H9 (cell line): ENCODE measurements around the gene NLN. TPM values are rescaled to one million over a fixed set of nuclear protein-coding genes. Genes with fewer than 3 reads are reported as not detected.

ENCODE experiments used
- DNase-seq: peaks from one replicate; pipeline ENCODE4 v3.0.0-alpha.2; 2017
- H2AFZ ChIP-seq: one replicate; pipeline ENCODE4 v1.6.1; 2013; ENCODE audit warnings: mild to moderate bottlenecking, low read length, control low read depth, moderate library complexity
- H2AK5ac ChIP-seq: 2 replicates; pipeline ENCODE4 v1.6.1; 2013; ENCODE audit warnings: low read length, control low read depth, mixed read lengths; ENCODE audit not compliant: insufficient read length
- H2BK120ac ChIP-seq: one replicate; pipeline ENCODE4 v1.6.1; 2013; ENCODE audit warnings: low read depth, mild to moderate bottlenecking, low read length, control low read depth, inconsistent platforms; ENCODE audit not compliant: poor library complexity, severe bottlenecking
- H2BK12ac ChIP-seq: 2 replicates; pipeline ENCODE4 v1.6.1; 2013; ENCODE audit warnings: low read length, control low read depth, mixed read lengths, low read depth; ENCODE audit not compliant: insufficient read length
- H2BK15ac ChIP-seq: 2 replicates; pipeline ENCODE4 v1.6.1; 2013; ENCODE audit warnings: low read depth, low read length, control low read depth
- H2BK20ac ChIP-seq: one replicate; pipeline ENCODE4 v1.6.1; 2013; ENCODE audit warnings: low read depth, mild to moderate bottlenecking, low read length, control low read depth, inconsistent platforms; ENCODE audit not compliant: poor library complexity, severe bottlenecking
- H2BK5ac ChIP-seq: 2 replicates; pipeline ENCODE4 v1.6.1; 2013; ENCODE audit warnings: low read length, control low read depth, mixed read lengths; ENCODE audit not compliant: insufficient read length
- H3K14ac ChIP-seq: 2 replicates; pipeline ENCODE4 v1.6.1; 2013; ENCODE audit warnings: low read length, control low read depth; ENCODE audit not compliant: insufficient read depth
- H3K18ac ChIP-seq: 2 replicates; pipeline ENCODE4 v1.6.1; 2013; ENCODE audit warnings: low read depth, mild to moderate bottlenecking, mixed read lengths, low read length, control low read depth; ENCODE audit not compliant: insufficient read length
- H3K23ac ChIP-seq: 2 replicates; pipeline ENCODE4 v1.6.1; 2013; ENCODE audit warnings: low read length, control low read depth, mixed read lengths, low read depth; ENCODE audit not compliant: insufficient read length
- H3K23me2 ChIP-seq: 2 replicates; pipeline ENCODE4 v1.6.1; 2013; ENCODE audit warnings: low read depth, mild to moderate bottlenecking, mixed read lengths, low read length, control low read depth; ENCODE audit not compliant: insufficient read length, poor library complexity, severe bottlenecking
- H3K27ac ChIP-seq: 2 replicates; pipeline ENCODE4 v1.5.1; 2013; ENCODE audit warnings: low read length, control low read depth, mixed read lengths, low read depth; ENCODE audit not compliant: insufficient read length
- H3K27me3 ChIP-seq: 2 replicates; pipeline ENCODE4 v1.6.1; 2013; ENCODE audit warnings: low read length, control low read depth, inconsistent platforms; ENCODE audit not compliant: insufficient read depth
- H3K4ac ChIP-seq: 2 replicates; pipeline ENCODE4 v1.6.1; 2013; ENCODE audit warnings: low read depth, mild to moderate bottlenecking, control low read depth, inconsistent platforms, low read length, moderate library complexity
- H3K4me1 ChIP-seq: 2 replicates; pipeline ENCODE4 v1.6.1; 2013; ENCODE audit warnings: low read length, control low read depth, inconsistent platforms; ENCODE audit not compliant: insufficient read depth
- H3K4me2 ChIP-seq: 2 replicates; pipeline ENCODE4 v1.6.1; 2013; ENCODE audit warnings: low read length, control low read depth, mixed read lengths; ENCODE audit not compliant: insufficient read length, insufficient read depth
- H3K56ac ChIP-seq: 2 replicates; pipeline ENCODE4 v1.6.1; 2013; ENCODE audit warnings: low read depth, mild to moderate bottlenecking, mixed read lengths, low read length, control low read depth; ENCODE audit not compliant: insufficient read length
- H3K79me1 ChIP-seq: 2 replicates; pipeline ENCODE4 v1.6.1; 2013; ENCODE audit warnings: low read depth, mild to moderate bottlenecking, moderate library complexity, low read length, control low read depth, inconsistent platforms; ENCODE audit not compliant: insufficient read depth, poor library complexity, severe bottlenecking
- H3K79me2 ChIP-seq: 2 replicates; pipeline ENCODE4 v1.6.1; 2013; ENCODE audit warnings: low read length, control low read depth, inconsistent platforms; ENCODE audit not compliant: insufficient read depth
- H3K9ac ChIP-seq: 2 replicates; pipeline ENCODE4 v1.6.1; 2013; ENCODE audit warnings: low read length, control low read depth, mixed read lengths; ENCODE audit not compliant: insufficient read length; ENCODE audit errors: extremely low read depth
- H3K9me3 ChIP-seq: one replicate; pipeline ENCODE4 v1.6.1; 2013; ENCODE audit warnings: low read depth, low read length, inconsistent platforms; ENCODE audit not compliant: control insufficient read depth
- H3T11ph ChIP-seq: one replicate; pipeline ENCODE4 v1.6.1; 2013; ENCODE audit warnings: mild to moderate bottlenecking, low read length, control low read depth, inconsistent platforms
- H4K20me1 ChIP-seq: one replicate; pipeline ENCODE4 v1.6.1; 2013; ENCODE audit not compliant: control insufficient read depth, insufficient read length, insufficient read depth
- H4K5ac ChIP-seq: 2 replicates; pipeline ENCODE4 v1.6.1; 2013; ENCODE audit warnings: low read depth, mild to moderate bottlenecking, mixed read lengths, low read length, control low read depth; ENCODE audit not compliant: insufficient read length
- H4K8ac ChIP-seq: replicated peaks from 2 replicates; pipeline ENCODE4 v1.6.1; 2013; ENCODE audit warnings: low read length, control low read depth, mixed read lengths, low read depth; ENCODE audit not compliant: insufficient read length
- H4K91ac ChIP-seq: 2 replicates; pipeline ENCODE4 v1.6.1; 2013; ENCODE audit warnings: low read depth, mild to moderate bottlenecking, moderate library complexity, mixed read lengths, low read length, control low read depth; ENCODE audit not compliant: insufficient read length
- H3K27ac Mint-ChIP-seq, 3 experiments: 2 replicates in 2 of 3; 3 replicates in 1 of 3; pipeline ENCODE4 v1.8.0; 2020 to 2021; ENCODE audit warnings: mixed read lengths in 3 of 3, mild to moderate bottlenecking in 1 of 3, moderate library complexity in 1 of 3
- H3K27me3 Mint-ChIP-seq: 2 replicates; pipeline ENCODE4 v1.8.0; 2021; ENCODE audit warnings: low read depth, mild to moderate bottlenecking, moderate library complexity, mixed read lengths
- H3K36me3 Mint-ChIP-seq, 3 experiments: 2 replicates in 2 of 3; 3 replicates in 1 of 3; pipeline ENCODE4 v1.8.0; 2020 to 2021; ENCODE audit warnings: low read depth in 3 of 3, mixed read lengths in 3 of 3; ENCODE audit not compliant: insufficient read depth in 1 of 3
- H3K4me1 Mint-ChIP-seq, 2 experiments: 2 replicates each; pipeline ENCODE4 v1.8.0; 2020; ENCODE audit warnings: mixed read lengths in 2 of 2
- H3K4me3 Mint-ChIP-seq, 2 experiments: 2 replicates in 1 of 2; 3 replicates in 1 of 2; pipeline ENCODE4 v1.8.0; 2020 to 2021; ENCODE audit warnings: mild to moderate bottlenecking in 2 of 2, mixed read lengths in 2 of 2, moderate library complexity in 1 of 2
- H3K9me3 Mint-ChIP-seq, 2 experiments: 2 replicates in 1 of 2; 3 replicates in 1 of 2; pipeline ENCODE4 v1.8.0; 2020; ENCODE audit warnings: mild to moderate bottlenecking in 2 of 2, mixed read lengths in 2 of 2, moderate library complexity in 1 of 2
- CTCF ChIP-seq: fragments of 200-600 bp; sonication (generic); conservative IDR thresholded peaks from 3 replicates; pipeline ENCODE4 v1.8.0; 2021; ENCODE audit warnings: antibody characterized with exemption, mild to moderate bottlenecking
- WGBS: extraction: QIAGEN DNeasy Blood & Tissue Kit; methylation state at CpG from one replicate; pipeline ENCODE4 v1.1.7; 2013; ENCODE audit warnings: missing lambda C conversion rate, low lambda C conversion rate, mixed read lengths; ENCODE audit not compliant: insufficient read length; ENCODE audit errors: extremely low coverage; 5-methylcytosine and 5-hydroxymethylcytosine counted together
- total RNA-seq: library from RNA; stranded (reverse); gene quantifications from 2 replicates; pipeline ENCODE4 v1.2.1, GENCODE V29; 2021

Gene NLN
- total RNA-seq, 1 experiment from 2014 or later: 137 TPM

DNA sequence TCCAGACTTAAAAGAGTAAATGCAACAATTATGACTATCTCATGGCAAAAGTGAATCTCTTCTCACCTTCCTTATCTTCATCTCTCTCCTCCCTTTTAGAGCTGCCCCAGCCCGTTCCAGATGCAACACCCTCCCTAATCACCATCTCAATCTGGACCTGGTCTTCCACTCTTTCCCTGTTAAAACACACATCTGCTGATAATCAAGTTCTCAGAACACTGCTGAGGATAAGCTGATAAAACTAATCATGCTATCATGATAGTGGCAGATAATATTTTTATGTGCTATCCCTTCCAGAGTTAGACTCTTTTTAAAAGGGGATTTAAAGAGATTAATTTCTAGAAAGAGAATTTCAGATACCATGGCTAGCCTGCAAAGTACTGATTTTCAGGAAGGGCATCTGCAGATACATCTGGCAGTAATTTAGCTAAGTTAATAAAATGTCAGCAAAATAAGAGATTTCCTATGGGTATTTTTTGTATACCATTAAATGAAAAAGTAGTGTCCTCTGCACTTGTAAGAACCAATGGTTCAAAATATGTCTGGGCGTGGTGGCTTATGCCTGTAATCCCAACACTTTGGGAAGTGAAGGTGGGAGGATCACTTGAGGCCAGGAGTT lies 17.3 kb upstream of the NLN start:
- H3K27ac ChIP-seq: no peak overlapping the region
- H2BK120ac ChIP-seq: no peak overlapping the region
- Mint-ChIP-seq H3K4me3 (no peak overlapping the region), H3K27ac (no peak overlapping the region; a peak in 1 of 7 replicates), H3K27me3 (no peaks in the 10 kb centered on the region), H3K4me1 (no peaks in the 10 kb centered on the region), H3K36me3 (peaks cover 2 to 41% (median 25%) of the 10 kb centered on the region in 3 experiments; a peak in 6 of 7 replicates), H3K9me3 (no peaks in the 10 kb centered on the region)
- H2BK12ac ChIP-seq: no peak overlapping the region
- H3K9ac ChIP-seq: no peak overlapping the region
- no peak overlapping the region for H3K23ac ChIP-seq
- no peak overlapping the region for H2AFZ ChIP-seq
- no peak overlapping the region for H4K5ac ChIP-seq
- H3K27me3 ChIP-seq: no peaks in the 10 kb centered on the region
- H4K8ac ChIP-seq: no peak overlapping the region
- H3K79me1 ChIP-seq: no peaks in the 10 kb centered on the region
- no peak overlapping the region for H2BK20ac ChIP-seq
- no peaks in the 10 kb centered on the region for H3K79me2 ChIP-seq
- no peaks in the 10 kb centered on the region for H3K23me2 ChIP-seq
- WGBS: no CpG with 5 or more reads among the region's 2 CpGs
- H2BK5ac ChIP-seq: no peak overlapping the region
- H4K20me1 ChIP-seq: no peaks in the 10 kb centered on the region
- no peak overlapping the region for H2BK15ac ChIP-seq
- DNase-seq: no peak
- no peak overlapping the region for H3K56ac ChIP-seq
- no peak overlapping the region for H3T11ph ChIP-seq
- no peak overlapping the region for H3K14ac ChIP-seq
- no peak overlapping the region for H3K18ac ChIP-seq
- H2AK5ac ChIP-seq: no peak overlapping the region
- TF ChIP-seq CTCF: no peak
- H3K4me2 ChIP-seq: no peak overlapping the region
- H4K91ac ChIP-seq: no peak overlapping the region
- no peaks in the 10 kb centered on the region for H3K9me3 ChIP-seq
- no peak overlapping the region for H3K4ac ChIP-seq
- no peaks in the 10 kb centered on the region for H3K4me1 ChIP-seq
